H1 (cell line): Measurements from ENCODE around the gene CCNI. TPM values are rescaled to one million over a fixed set of nuclear protein-coding genes. Genes with fewer than 3 reads are reported as not detected.
"Not testable (repeated sequence)": the region's sequence is repeated elsewhere in the genome, so short reads cannot be mapped to it uniquely, and the experiment has no call there.

ENCODE experiments used
- CTCF ChIA-PET: fragments of 300-600 bp; sonication (Branson Sonifier 250); formaldehyde crosslinking; loops from one replicate; lab custom pipeline; 2021; ENCODE audit not compliant: partially characterized antibody; lab: Charles Lee
- POLR2A ChIA-PET: fragments of 300-600 bp; sonication (Branson Sonifier 250); formaldehyde crosslinking; loops from one replicate; lab custom pipeline; 2021; ENCODE audit warnings: inconsistent platforms; ENCODE audit not compliant: partially characterized antibody; lab: Charles Lee
- DNase-seq, 2 experiments: peaks; one replicate each; pipeline versions ENCODE4 v3.0.0 to v3.0.0-alpha.2; 2010 to 2022; ENCODE audit warnings: low spot score in 2 of 2, low read depth in 1 of 2, mixed read lengths in 1 of 2
- FAIRE-seq: peaks from 2 replicates; lab custom pipeline; 2011; peaks lifted over from hg19 to GRCh38; lab: Jason Lieb, UNC
- H2AFZ ChIP-seq: 2 replicates; pipeline ENCODE4 v1.8.1; 2012; ENCODE audit warnings: low read length, inconsistent platforms
- H2AK5ac ChIP-seq: 2 replicates; pipeline ENCODE4 v1.6.1; 2013; ENCODE audit warnings: low read depth, low read length
- H2BK120ac ChIP-seq: replicated peaks from 2 replicates; pipeline ENCODE3; 2013; ENCODE audit warnings: low read depth, low read length, inconsistent platforms
- H2BK12ac ChIP-seq: 2 replicates; pipeline ENCODE4 v1.6.1; 2013; ENCODE audit warnings: low read depth, low read length
- H2BK15ac ChIP-seq: 2 replicates; pipeline ENCODE4 v1.6.1; 2013; ENCODE audit warnings: low read length
- H2BK20ac ChIP-seq: 2 replicates; pipeline ENCODE4 v1.6.1; 2013; ENCODE audit warnings: low read length
- H2BK5ac ChIP-seq: 2 replicates; pipeline ENCODE4 v1.6.1; 2013; ENCODE audit warnings: low read depth, low read length
- H3K14ac ChIP-seq: 2 replicates; pipeline ENCODE4 v1.6.1; 2013; ENCODE audit warnings: inconsistent platforms; ENCODE audit not compliant: insufficient read length
- H3K18ac ChIP-seq: 2 replicates; pipeline ENCODE4 v1.6.1; 2013; ENCODE audit warnings: low read length; ENCODE audit errors: extremely low read depth
- H3K23ac ChIP-seq: 2 replicates; pipeline ENCODE4 v1.6.1; 2013; ENCODE audit warnings: inconsistent platforms; ENCODE audit not compliant: insufficient read length
- H3K23me2 ChIP-seq: 2 replicates; pipeline ENCODE4 v1.6.1; 2013; ENCODE audit warnings: low read depth, low read length
- H3K27ac ChIP-seq: 2 replicates; pipeline ENCODE4 v1.6.1; 2011; ENCODE audit warnings: low read depth, low read length, inconsistent platforms
- H3K27me3 ChIP-seq, 4 experiments: replicated peaks in 1 of 4; 1 replicate in 1 of 4; 2 replicates in 3 of 4; pipeline versions ENCODE4 v1.6.1 to v1.8.1; 2011 to 2013; ENCODE audit warnings: low read length in 3 of 4, mild to moderate bottlenecking in 3 of 4, inconsistent platforms in 2 of 4, mixed read lengths in 2 of 4, moderate library complexity in 1 of 4; ENCODE audit not compliant: control insufficient read depth in 3 of 4, insufficient read depth in 3 of 4; ENCODE audit errors: extremely low read depth in 1 of 4
- H3K36me3 ChIP-seq, 4 experiments: 2 replicates each; pipeline versions ENCODE4 v1.6.1 to v1.8.1; 2011 to 2013; ENCODE audit warnings: mild to moderate bottlenecking in 4 of 4, low read length in 3 of 4, moderate library complexity in 2 of 4, control low read depth in 1 of 4, inconsistent platforms in 1 of 4; ENCODE audit not compliant: insufficient read depth in 4 of 4, control insufficient read depth in 2 of 4
- H3K4ac ChIP-seq: replicated peaks from 2 replicates; pipeline ENCODE3; 2013; ENCODE audit warnings: low read length, low read depth, mixed read lengths, inconsistent platforms; ENCODE audit not compliant: insufficient read length
- H3K4me1 ChIP-seq, 4 experiments: replicated peaks in 1 of 4; 1 replicate in 1 of 4; 2 replicates in 3 of 4; pipeline versions ENCODE4 v1.6.1 to v1.8.1; 2011 to 2013; ENCODE audit warnings: low read length in 3 of 4, inconsistent platforms in 2 of 4, mixed read lengths in 1 of 4; ENCODE audit not compliant: insufficient read depth in 4 of 4, control insufficient read depth in 3 of 4
- H3K4me2 ChIP-seq, 2 experiments: 2 replicates each; pipeline versions ENCODE4 v1.6.1 to v1.8.1; 2011 to 2013; ENCODE audit warnings: low read depth in 2 of 2, low read length in 2 of 2, control low read depth in 1 of 2, inconsistent platforms in 1 of 2, mild to moderate bottlenecking in 1 of 2; ENCODE audit not compliant: insufficient read depth in 1 of 2
- H3K4me3 ChIP-seq, 4 experiments: fragments of 200-600, 300-600 bp in 1 of 4; sonication (generic), shearing (Covaris generic), sonication (Bioruptor Twin) in 1 of 4; 2 replicates each; pipeline versions ENCODE4 v1.5.1 to v1.8.1; 2011 to 2016; ENCODE audit warnings: low read length in 4 of 4, low read depth in 3 of 4, control low read depth in 2 of 4, inconsistent platforms in 2 of 4, mild to moderate bottlenecking in 2 of 4, mixed read lengths in 1 of 4, moderate library complexity in 1 of 4; ENCODE audit not compliant: insufficient read depth in 2 of 4; ENCODE audit errors: extremely low read depth in 1 of 4
- H3K56ac ChIP-seq: replicated peaks from 2 replicates; pipeline ENCODE3; 2013; ENCODE audit warnings: low read depth, mild to moderate bottlenecking, mixed read lengths, low read length, inconsistent platforms; ENCODE audit not compliant: insufficient read length
- H3K79me1 ChIP-seq: 2 replicates; pipeline ENCODE4 v1.6.1; 2013; ENCODE audit warnings: low read depth, low read length, control low read depth
- H3K79me2 ChIP-seq, 2 experiments: 2 replicates each; pipeline versions ENCODE4 v1.6.1 to v1.8.1; 2012 to 2013; ENCODE audit warnings: low read length in 2 of 2, mild to moderate bottlenecking in 2 of 2, inconsistent platforms in 1 of 2; ENCODE audit not compliant: insufficient read depth in 2 of 2, control insufficient read depth in 1 of 2
- H3K9ac ChIP-seq, 4 experiments: replicated peaks in 1 of 4; 1 replicate in 1 of 4; 2 replicates in 3 of 4; pipeline versions ENCODE4 v1.6.1 to v1.8.1; 2011 to 2013; ENCODE audit warnings: low read depth in 3 of 4, low read length in 3 of 4, control low read depth in 2 of 4, mild to moderate bottlenecking in 2 of 4, moderate library complexity in 2 of 4, inconsistent platforms in 1 of 4; ENCODE audit errors: extremely low read depth in 1 of 4
- H3K9me3 ChIP-seq, 2 experiments: 2 replicates each; pipeline versions ENCODE4 v1.6.1 to v1.8.1; 2012 to 2013; ENCODE audit warnings: mild to moderate bottlenecking in 2 of 2, moderate library complexity in 2 of 2, control low read depth in 1 of 2, inconsistent platforms in 1 of 2, low read depth in 1 of 2, low read length in 1 of 2, mixed read lengths in 1 of 2; ENCODE audit not compliant: insufficient read depth in 2 of 2
- H4K20me1 ChIP-seq, 2 experiments: replicated peaks in 1 of 2; 2 replicates each; pipeline versions ENCODE3 to v1.8.1; 2011 to 2013; ENCODE audit warnings: inconsistent platforms in 2 of 2, low read length in 2 of 2, mild to moderate bottlenecking in 1 of 2; ENCODE audit not compliant: insufficient read depth in 2 of 2, control insufficient read depth in 1 of 2
- H4K5ac ChIP-seq: 2 replicates; pipeline ENCODE4 v1.6.1; 2013; ENCODE audit warnings: low read length, low read depth, mixed read lengths, inconsistent platforms; ENCODE audit not compliant: insufficient read length
- H4K8ac ChIP-seq: 2 replicates; pipeline ENCODE4 v1.8.0; 2013; ENCODE audit warnings: mild to moderate bottlenecking, moderate library complexity, low read length, inconsistent platforms; ENCODE audit not compliant: insufficient read depth; ENCODE audit errors: extremely low read depth
- H4K91ac ChIP-seq: replicated peaks from 2 replicates; pipeline ENCODE3; 2013; ENCODE audit warnings: low read length, mixed read lengths, inconsistent platforms; ENCODE audit not compliant: insufficient read length
- CEBPB ChIP-seq: IDR thresholded peaks from 2 replicates; pipeline ENCODE4 v1.6.1; 2012; ENCODE audit warnings: low read depth, low read length
- PHF8 ChIP-seq: fragments of 200-600 bp; sonication (generic); conservative IDR thresholded peaks from 2 replicates; pipeline ENCODE4 v1.7.1; 2012; ENCODE audit warnings: low read depth, mild to moderate bottlenecking, inconsistent platforms, low read length, moderate library complexity
- SP1 ChIP-seq: IDR thresholded peaks from 2 replicates; pipeline ENCODE4 v1.6.1; 2011; ENCODE audit warnings: low read depth, low read length
- TAF7 ChIP-seq: optimal IDR thresholded peaks from 2 replicates; pipeline ENCODE3; 2011; ENCODE audit warnings: low read depth, mild to moderate bottlenecking, inconsistent platforms, low read length, moderate library complexity, borderline replicate concordance
- WGBS, 2 experiments: shearing (Covaris generic) in 1 of 2; methylation state at CpG; one replicate each; pipeline versions ENCODE4 v1.1.6 to v1.1.7; 2013 to 2015; ENCODE audit warnings: low lambda C conversion rate in 2 of 2, mixed read lengths in 2 of 2, inconsistent platforms in 1 of 2, low coverage in 1 of 2, missing lambda C conversion rate in 1 of 2; ENCODE audit not compliant: insufficient replicate concordance in 2 of 2, insufficient coverage in 1 of 2, insufficient read length in 1 of 2; ENCODE audit errors: extremely low coverage in 1 of 2, missing lambda C conversion rate in 1 of 2; 5-methylcytosine and 5-hydroxymethylcytosine counted together
- polyA plus RNA-seq, 7 experiments: library from polyadenylated mRNA; depleted of rRNA in 3 of 7; stranded (reverse) in 5 of 7; unstranded in 2 of 7; fragments of >200 nt in 5 of 7; fragments of 200-250 nt in 2 of 7; gene quantifications; 1 replicate in 5 of 7; 2 replicates in 1 of 7; 4 replicates in 1 of 7; pipeline versions ENCODE4 v1.2.1 to v1.2.3, GENCODE V29; 2011 to 2013; ENCODE audit warnings: missing spikeins in 2 of 7, mixed read lengths in 2 of 7
- total RNA-seq: library from RNA; stranded (reverse); fragmentation: NEBNext Ultra II Directional; extraction: Animal tissue kit (Norgen Biotek cat#: 25700); gene quantifications from 2 replicates; pipeline ENCODE4 v1.2.1, GENCODE V29; 2021

CCNI gene
- total and polyA plus RNA-seq, 2 of the 8 experiments (the other 6 are each of a cell fraction or from before 2014, with no cell fraction given), result 97.8 to 234 TPM

DNA sequence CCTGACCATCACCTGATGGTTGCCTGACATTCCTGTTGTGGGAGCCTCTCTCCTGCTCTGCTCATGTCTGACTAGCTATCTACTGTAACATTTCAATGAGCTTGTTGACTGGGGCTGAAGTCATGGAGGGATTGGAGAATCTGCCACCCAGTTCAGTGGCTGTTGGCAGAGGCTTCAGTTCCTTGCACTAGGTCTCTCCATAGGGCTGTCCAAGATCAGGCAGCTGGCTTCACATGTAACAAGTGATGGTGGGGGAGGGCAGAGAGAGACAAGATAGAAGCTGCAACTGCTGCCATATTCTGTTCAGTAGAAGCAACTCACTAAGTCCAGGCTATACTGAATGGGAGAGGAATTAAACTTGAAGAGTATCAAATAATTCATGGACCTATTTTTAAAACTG is 14.1 kb upstream of the CCNI start:
- FAIRE-seq, result no peak
- CTCF ChIA-PET, result interaction anchor here (0.5 to 2.0 kb wide), 6 partner anchors 10 to 114 kb away, joined by 3 to 9 read pairs (median 4); no protein-coding TSS in a partner anchor
- no peak overlapping the region for H2BK15ac ChIP-seq

DNA sequence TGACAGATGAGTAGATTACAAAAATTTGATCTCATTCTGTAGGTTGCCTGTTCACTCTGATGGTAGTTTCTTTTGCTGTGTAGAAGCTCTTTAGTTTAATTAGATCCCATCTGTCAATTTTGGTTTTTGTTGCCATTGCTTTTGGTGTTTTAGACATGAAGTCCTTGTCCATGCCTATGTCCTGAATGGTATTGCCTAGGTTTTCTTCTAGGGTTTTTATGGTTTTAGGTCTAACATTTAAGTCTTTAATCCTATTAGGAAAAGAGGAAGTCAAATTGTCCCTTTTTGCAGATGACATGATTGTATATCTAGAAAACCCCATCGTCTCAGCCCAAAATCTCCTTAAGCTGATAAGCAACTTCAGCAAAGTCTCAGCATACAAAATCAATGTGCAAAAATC is 11.2 kb upstream of the CCNI start:
- H3K79me2 ChIP-seq, H4K91ac ChIP-seq, CTCF ChIA-PET, H3K14ac ChIP-seq, H2BK120ac ChIP-seq, H2BK15ac ChIP-seq, H3K23me2 ChIP-seq, H3K9ac ChIP-seq, H2BK5ac ChIP-seq, H3K18ac ChIP-seq, POLR2A ChIA-PET, H2BK12ac ChIP-seq, H4K5ac ChIP-seq, H3K23ac ChIP-seq, H2BK20ac ChIP-seq, H3K4me2 ChIP-seq, H3K4me3 ChIP-seq, H3K27me3 ChIP-seq, H3K9me3 ChIP-seq, H4K8ac ChIP-seq, H2AFZ ChIP-seq, H3K56ac ChIP-seq, H3K36me3 ChIP-seq, H3K4ac ChIP-seq, H3K27ac ChIP-seq, H3K4me1 ChIP-seq, FAIRE-seq, H4K20me1 ChIP-seq, H2AK5ac ChIP-seq, DNase-seq, H3K79me1 ChIP-seq: not testable (repeated sequence)
- WGBS, 2 experiments, result 79% methylated on average over 1 of the region's 1 CpG; no CpG with 5 or more reads in 1 of the 2 experiments

More for the DNA sequence above, 14.1 kb upstream of the CCNI start:
- no peaks in the 10 kb centered on the region for H4K20me1 ChIP-seq
- no peaks in the 10 kb centered on the region for H3K9me3 ChIP-seq
- H3K4ac ChIP-seq, result no peak overlapping the region
- H4K5ac ChIP-seq, result no peak overlapping the region
- no peak overlapping the region for H4K91ac ChIP-seq
- H3K79me2 ChIP-seq, result no peaks in the 10 kb centered on the region
- H2BK5ac ChIP-seq, result no peak overlapping the region
- H2AK5ac ChIP-seq, result no peak overlapping the region
- no peak overlapping the region for H2AFZ ChIP-seq
- no peak overlapping the region for H3K14ac ChIP-seq
- H2BK20ac ChIP-seq, result no peak overlapping the region
- no peak for TF ChIP-seq PHF8
- no peak for TF ChIP-seq CEBPB
- TF ChIP-seq TAF7, result no peak
- TF ChIP-seq SP1, result no peak
- H4K8ac ChIP-seq, result no peak overlapping the region; the same call in 1 of the 2 replicates
- no peak for DNase-seq
- H3K79me1 ChIP-seq, result no peaks in the 10 kb centered on the region
- no peaks in the 10 kb centered on the region for H3K27me3 ChIP-seq
- no peak overlapping the region for H3K4me3 ChIP-seq
- H3K4me2 ChIP-seq, result no peak overlapping the region
- POLR2A ChIA-PET, result interaction anchor here (1.1 to 2.0 kb wide), 4 partner anchors 9 to 68 kb away, joined by 3 to 5 read pairs (median 4); no protein-coding TSS in a partner anchor
- no peaks in the 10 kb centered on the region for H3K23me2 ChIP-seq
- no peak overlapping the region for H3K27ac ChIP-seq
- no peak overlapping the region for H3K23ac ChIP-seq
- H3K36me3 ChIP-seq, result no peaks in the 10 kb centered on the region
- no peaks in the 10 kb centered on the region for H3K4me1 ChIP-seq
- no peak overlapping the region for H2BK120ac ChIP-seq
- H3K56ac ChIP-seq, result no peak overlapping the region
- H3K9ac ChIP-seq, result no peak overlapping the region
- no peak overlapping the region for H2BK12ac ChIP-seq
- H3K18ac ChIP-seq, result no peak overlapping the region
